Effector memory CD4-positive, alpha-beta T cell (primary cell): ENCODE measurements around the gene HDHD5.

Experiments used
- DNase-seq, 3 donors: peaks; one replicate each; pipeline ENCODE4 v3.0.0-alpha.2; 2020
- H3K27ac ChIP-seq: 2 replicates; pipeline ENCODE4 v1.7.0; 2013; ENCODE audit warnings: mild to moderate bottlenecking, low read length, moderate library complexity; ENCODE audit not compliant: insufficient read depth, poor library complexity, severe bottlenecking
- H3K27me3 ChIP-seq: replicated peaks from 2 replicates; pipeline ENCODE4 v1.7.0; 2013; ENCODE audit warnings: mild to moderate bottlenecking, low read length; ENCODE audit not compliant: insufficient read depth, control insufficient read depth, poor library complexity, severe bottlenecking
- H3K36me3 ChIP-seq: 2 replicates; pipeline ENCODE4 v1.7.0; 2013; ENCODE audit warnings: mild to moderate bottlenecking, low read length, moderate library complexity; ENCODE audit not compliant: control insufficient read depth, insufficient read depth
- H3K4me1 ChIP-seq: 2 replicates; pipeline ENCODE4 v1.7.0; 2013; ENCODE audit warnings: low read length, mild to moderate bottlenecking; ENCODE audit not compliant: control insufficient read depth, insufficient read depth, poor library complexity, severe bottlenecking
- H3K4me3 ChIP-seq: 2 replicates; pipeline ENCODE4 v1.7.0; 2013; ENCODE audit warnings: low read length, low read depth, mild to moderate bottlenecking; ENCODE audit not compliant: insufficient read depth, poor library complexity, severe bottlenecking
- H3K9me3 ChIP-seq: 2 replicates; pipeline ENCODE4 v1.7.0; 2013; ENCODE audit warnings: mild to moderate bottlenecking, low read length, moderate library complexity; ENCODE audit not compliant: control insufficient read depth

The HDHD5 gene

GRCh38 chr22:17140826-17141766 is 18.0 kb downstream of the HDHD5 start:
- Histone ChIP-seq H3K9me3 (no peaks in the 10 kb centered on the region), H3K4me1 (no peaks in the 10 kb centered on the region), H3K27ac (no peak overlapping the region), H3K36me3 (peaks cover 28% of the 10 kb centered on the region), H3K27me3 (no peaks in the 10 kb centered on the region), H3K4me3 (no peak overlapping the region)
- no peak for DNase-seq

- Histone ChIP-seq H3K4me3 (no peak overlapping the region), H3K36me3 (peaks cover 27% of the 10 kb centered on the region)
These were observed 19.1 kb downstream of the HDHD5 start for GRCh38 chr22:17140022-17140421.

GRCh38 chr22:17138513-17138912 is 20.6 kb downstream of the HDHD5 start:
- Histone ChIP-seq H3K27ac (no peak overlapping the region), H3K4me3 (no peak overlapping the region), H3K27me3 (no peaks in the 10 kb centered on the region), H3K9me3 (no peaks in the 10 kb centered on the region), H3K36me3 (peaks cover 22% of the 10 kb centered on the region), H3K4me1 (no peaks in the 10 kb centered on the region)
- no peak for DNase-seq

More at GRCh38 chr22:17140022-17140421, 19.1 kb downstream of the HDHD5 start:
- H3K27ac ChIP-seq, result no peak overlapping the region
- no peaks in the 10 kb centered on the region for H3K27me3 ChIP-seq
- no peak for DNase-seq
- no peaks in the 10 kb centered on the region for H3K9me3 ChIP-seq
- H3K4me1 ChIP-seq, result no peaks in the 10 kb centered on the region

DNA sequence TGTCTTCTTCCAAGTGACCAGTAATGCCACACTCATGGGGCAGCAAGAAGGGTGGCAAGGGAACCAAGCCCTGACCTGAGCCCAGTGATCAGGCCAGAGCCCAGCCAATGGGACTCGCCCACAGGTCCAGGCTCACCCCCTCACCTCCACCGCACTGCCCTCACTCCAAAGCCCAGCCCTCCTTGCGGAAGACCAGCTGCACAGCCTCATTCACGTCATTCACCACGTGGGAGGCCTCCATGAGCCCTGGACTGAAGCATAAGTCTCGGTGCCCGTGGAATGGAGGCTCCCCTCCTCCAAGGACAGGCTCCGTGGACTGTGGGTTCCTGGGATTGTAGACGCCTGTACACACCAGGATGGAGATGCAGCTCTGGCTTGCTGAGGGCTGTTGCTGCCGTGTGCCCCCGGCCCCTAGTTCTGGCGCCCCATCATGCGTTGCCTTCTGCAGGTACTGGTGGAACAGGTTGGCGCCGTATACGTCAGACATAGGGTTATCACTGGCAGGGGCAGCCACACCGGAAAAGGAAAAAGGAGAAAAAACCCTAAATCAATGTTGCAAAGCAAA is 21.1 kb downstream of the HDHD5 start:
- Histone ChIP-seq H3K4me3 (no peak overlapping the region), H3K36me3 (peaks cover 22% of the 10 kb centered on the region), H3K4me1 (no peaks in the 10 kb centered on the region), H3K9me3 (no peaks in the 10 kb centered on the region), H3K27me3 (no peaks in the 10 kb centered on the region), H3K27ac (no peak overlapping the region)
- no peak for DNase-seq

GRCh38 chr22:17137170-17137569 is 21.9 kb downstream of the HDHD5 start:
- no peak for DNase-seq
- Histone ChIP-seq H3K4me1 (no peaks in the 10 kb centered on the region), H3K27ac (no peak overlapping the region), H3K27me3 (no peaks in the 10 kb centered on the region), H3K36me3 (peaks cover 22% of the 10 kb centered on the region), H3K9me3 (no peaks in the 10 kb centered on the region), H3K4me3 (no peak overlapping the region)

DNA sequence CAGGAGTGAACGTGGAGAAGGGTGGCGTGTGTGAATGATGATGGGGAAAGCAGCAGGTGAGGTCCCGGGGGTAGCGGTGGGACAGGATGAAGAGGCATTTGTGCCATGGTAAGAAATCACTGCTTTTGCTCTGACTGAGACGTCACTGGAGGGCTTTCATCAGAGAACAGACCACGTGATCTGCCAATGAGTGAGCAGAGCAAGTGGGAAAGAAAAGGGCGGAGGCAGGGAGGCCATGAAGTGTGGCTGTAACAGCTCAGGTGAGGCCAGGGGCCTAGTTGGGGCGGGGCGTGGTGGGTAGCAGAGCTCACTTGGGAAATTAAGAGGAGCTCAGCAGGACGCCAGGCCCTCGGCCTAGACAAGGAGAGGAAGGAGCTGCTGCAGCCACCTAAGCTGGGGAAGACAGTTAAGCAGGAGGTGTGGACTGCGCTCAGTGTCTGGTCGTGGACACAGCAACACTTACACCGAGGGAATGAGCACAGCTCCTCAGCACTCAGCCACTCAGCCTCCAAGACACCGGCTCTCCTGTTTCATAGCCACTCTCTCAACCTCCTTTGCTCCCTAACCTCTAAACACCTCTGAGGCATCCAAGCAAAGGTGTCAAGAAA is 23.8 kb downstream of the HDHD5 start:
- H3K36me3 ChIP-seq, result peaks cover 12% of the 10 kb centered on the region
- H3K4me3 ChIP-seq, result no peak overlapping the region
- H3K9me3 ChIP-seq, result no peaks in the 10 kb centered on the region
- no peaks in the 10 kb centered on the region for H3K27me3 ChIP-seq
- DNase-seq, result no peak
- H3K4me1 ChIP-seq, result no peaks in the 10 kb centered on the region
- no peak overlapping the region for H3K27ac ChIP-seq

DNA sequence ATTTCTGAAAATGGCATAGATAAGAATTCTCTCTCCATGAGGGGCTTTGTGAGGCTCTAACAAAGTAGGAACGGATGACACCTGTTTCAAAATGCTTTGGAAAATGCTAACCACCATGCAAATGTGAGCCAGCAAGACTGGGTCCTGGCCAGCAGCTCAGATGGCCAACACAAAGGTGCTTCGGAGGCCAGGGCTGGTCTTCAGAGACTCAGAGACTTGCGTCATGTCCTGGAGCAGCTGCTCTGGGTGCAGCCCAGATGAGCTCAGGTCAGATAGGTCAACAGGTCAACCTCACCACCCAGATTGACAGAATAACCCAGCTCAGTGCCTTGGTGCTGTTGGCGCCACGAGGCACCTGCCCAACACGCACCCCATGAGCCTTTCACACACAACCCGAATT is 25.9 kb downstream of the HDHD5 start:
- Histone ChIP-seq H3K4me3 (no peak overlapping the region), H3K27me3 (no peaks in the 10 kb centered on the region), H3K4me1 (no peaks in the 10 kb centered on the region), H3K9me3 (no peaks in the 10 kb centered on the region), H3K27ac (no peak overlapping the region), H3K36me3 (peaks cover 6% of the 10 kb centered on the region)
- DNase-seq, result no peak

GRCh38 chr22:17132112-17132511 is 27.0 kb downstream of the HDHD5 start:
- DNase-seq, result no peak
- Histone ChIP-seq H3K36me3 (no peaks in the 10 kb centered on the region), H3K27me3 (no peaks in the 10 kb centered on the region), H3K9me3 (no peaks in the 10 kb centered on the region), H3K4me1 (no peaks in the 10 kb centered on the region), H3K4me3 (no peak overlapping the region), H3K27ac (no peak overlapping the region)

DNA sequence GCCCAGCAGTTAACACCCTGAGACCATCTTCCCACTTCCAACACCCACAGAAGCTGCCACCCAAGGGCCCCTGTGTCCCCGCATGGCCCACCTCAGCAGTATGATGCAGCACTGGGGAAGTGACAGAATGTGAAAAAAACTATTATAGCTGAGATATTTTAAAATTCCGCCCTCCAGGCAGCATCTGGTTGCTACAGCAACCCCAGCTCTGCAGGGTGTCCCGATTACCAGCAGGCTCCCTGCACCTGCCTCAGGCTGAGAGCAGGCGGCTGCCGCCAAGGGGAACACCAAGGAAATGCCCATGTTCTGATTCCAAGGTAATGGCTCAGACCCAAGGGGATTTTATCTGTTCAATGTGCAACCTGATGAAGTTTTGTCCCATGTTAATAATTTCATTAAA is 27.4 kb downstream of the HDHD5 start:
- Histone ChIP-seq H3K9me3 (no peaks in the 10 kb centered on the region), H3K27me3 (no peaks in the 10 kb centered on the region), H3K4me1 (no peaks in the 10 kb centered on the region), H3K27ac (no peak overlapping the region), H3K4me3 (no peak overlapping the region), H3K36me3 (no peaks in the 10 kb centered on the region)
- DNase-seq, result no peak

GRCh38 chr22:17130199-17130598 is 28.9 kb downstream of the HDHD5 start:
- Histone ChIP-seq H3K27me3 (no peaks in the 10 kb centered on the region), H3K27ac (no peak overlapping the region), H3K4me3 (no peak overlapping the region), H3K36me3 (no peaks in the 10 kb centered on the region), H3K9me3 (no peaks in the 10 kb centered on the region), H3K4me1 (no peaks in the 10 kb centered on the region)
- DNase-seq, result no peak
